HepG2 (cell line): ENCODE measurements around the gene MYCT1. TPM values are rescaled to one million over a fixed set of nuclear protein-coding genes. Genes with fewer than 3 reads are reported as not detected.

Source experiments
- polyA plus RNA-seq, 8 experiments: library from polyadenylated mRNA; depleted of rRNA in 3 of 8; stranded (reverse) in 7 of 8; unstranded in 1 of 8; fragments of >200 nt; fragmentation: Illumina TruSeq in 4 of 8; extraction: Trizol in 4 of 8; gene quantifications; 2 replicates each; pipeline versions ENCODE4 v1.2.1 to v1.2.3, GENCODE V29; 2011 to 2016; ENCODE audit warnings: low read depth in 4 of 8, missing spikeins in 1 of 8, mixed read lengths in 1 of 8; ENCODE audit not compliant: insufficient read depth in 1 of 8
- total RNA-seq, 5 experiments: library from RNA; depleted of rRNA; stranded (reverse); fragments of >200 nt; fragmentation: Illumina TruSeq; extraction: Trizol; gene quantifications; 2 replicates each; pipeline ENCODE4 v1.2.3, GENCODE V29; 2016; ENCODE audit warnings: low read depth in 1 of 5

MYCT1 gene
- total and polyA plus RNA-seq, 2 of the 13 experiments (the other 11 are each of a cell fraction or from before 2014, with no cell fraction given): not detected

Other genes with a start within 250 kb of the MYCT1 start
- 15.9 and 19.5 TPM in 2 replicates for gene SYNE1, start 60.5 kb upstream of the MYCT1 start, total RNA-seq (2016; rRNA removed; fragmentation: Illumina TruSeq; extraction: Trizol)
- 5.5 and 6.1 TPM in 2 replicates for gene SYNE1, start 60.5 kb upstream of the MYCT1 start, polyA plus RNA-seq (2011; rRNA removed)
- gene VIP, start 52.9 kb downstream of the MYCT1 start, total RNA-seq (2016; rRNA removed; fragmentation: Illumina TruSeq; extraction: Trizol): not detected in 2 replicates
- not detected in 2 replicates for gene VIP, start 52.9 kb downstream of the MYCT1 start, polyA plus RNA-seq (2011; rRNA removed)